Measurements from ENCODE around the gene SEMA5B. TPM values are rescaled to one million over a fixed set of nuclear protein-coding genes. Genes with fewer than 3 reads are reported as not detected.

Gene SEMA5B
- total RNA-seq, 1 donor from 2014 or later = 12.8 TPM

DNA sequence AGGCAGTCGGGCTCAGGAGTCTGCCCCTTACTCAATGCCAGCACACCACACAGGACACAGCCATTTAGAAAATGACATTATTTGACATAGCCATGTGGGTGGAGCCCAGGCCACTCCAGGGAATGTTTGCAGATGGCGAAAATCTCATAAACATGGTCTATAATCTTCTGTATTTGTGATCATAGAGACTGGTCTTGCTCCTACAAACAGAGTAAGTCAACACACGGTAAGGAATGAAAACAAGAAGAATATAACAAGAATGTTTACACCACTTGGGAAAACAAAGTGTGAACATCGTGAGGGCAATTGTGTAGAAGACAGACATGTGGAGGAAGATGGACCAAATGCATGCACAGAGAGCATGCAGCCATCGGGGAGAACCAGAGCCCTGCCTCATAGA is 68.2 kb downstream of the SEMA5B start:
- Mint-ChIP-seq H3K27ac (no peak overlapping the region), H3K9me3 (no peaks in the 10 kb centered on the region), H3K4me3 (no peak overlapping the region), H3K4me1 (ENCODE audit: unreplicated experiment) (peaks cover 18% of the 10 kb centered on the region), H3K27me3 (peaks cover 21% of the 10 kb centered on the region), H3K36me3 (peaks cover 4% of the 10 kb centered on the region)
- TF ChIP-seq, protein P1, sequence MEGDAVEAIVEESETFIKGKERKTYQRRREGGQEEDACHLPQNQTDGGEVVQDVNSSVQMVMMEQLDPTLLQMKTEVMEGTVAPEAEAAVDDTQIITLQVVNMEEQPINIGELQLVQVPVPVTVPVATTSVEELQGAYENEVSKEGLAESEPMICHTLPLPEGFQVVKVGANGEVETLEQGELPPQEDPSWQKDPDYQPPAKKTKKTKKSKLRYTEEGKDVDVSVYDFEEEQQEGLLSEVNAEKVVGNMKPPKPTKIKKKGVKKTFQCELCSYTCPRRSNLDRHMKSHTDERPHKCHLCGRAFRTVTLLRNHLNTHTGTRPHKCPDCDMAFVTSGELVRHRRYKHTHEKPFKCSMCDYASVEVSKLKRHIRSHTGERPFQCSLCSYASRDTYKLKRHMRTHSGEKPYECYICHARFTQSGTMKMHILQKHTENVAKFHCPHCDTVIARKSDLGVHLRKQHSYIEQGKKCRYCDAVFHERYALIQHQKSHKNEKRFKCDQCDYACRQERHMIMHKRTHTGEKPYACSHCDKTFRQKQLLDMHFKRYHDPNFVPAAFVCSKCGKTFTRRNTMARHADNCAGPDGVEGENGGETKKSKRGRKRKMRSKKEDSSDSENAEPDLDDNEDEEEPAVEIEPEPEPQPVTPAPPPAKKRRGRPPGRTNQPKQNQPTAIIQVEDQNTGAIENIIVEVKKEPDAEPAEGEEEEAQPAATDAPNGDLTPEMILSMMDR (conservative IDR thresholded peaks at IDR 0.05) = no peak
- DNase-seq (ENCODE audit: extremely low spot score, unreplicated experiment) = no peak

DNA sequence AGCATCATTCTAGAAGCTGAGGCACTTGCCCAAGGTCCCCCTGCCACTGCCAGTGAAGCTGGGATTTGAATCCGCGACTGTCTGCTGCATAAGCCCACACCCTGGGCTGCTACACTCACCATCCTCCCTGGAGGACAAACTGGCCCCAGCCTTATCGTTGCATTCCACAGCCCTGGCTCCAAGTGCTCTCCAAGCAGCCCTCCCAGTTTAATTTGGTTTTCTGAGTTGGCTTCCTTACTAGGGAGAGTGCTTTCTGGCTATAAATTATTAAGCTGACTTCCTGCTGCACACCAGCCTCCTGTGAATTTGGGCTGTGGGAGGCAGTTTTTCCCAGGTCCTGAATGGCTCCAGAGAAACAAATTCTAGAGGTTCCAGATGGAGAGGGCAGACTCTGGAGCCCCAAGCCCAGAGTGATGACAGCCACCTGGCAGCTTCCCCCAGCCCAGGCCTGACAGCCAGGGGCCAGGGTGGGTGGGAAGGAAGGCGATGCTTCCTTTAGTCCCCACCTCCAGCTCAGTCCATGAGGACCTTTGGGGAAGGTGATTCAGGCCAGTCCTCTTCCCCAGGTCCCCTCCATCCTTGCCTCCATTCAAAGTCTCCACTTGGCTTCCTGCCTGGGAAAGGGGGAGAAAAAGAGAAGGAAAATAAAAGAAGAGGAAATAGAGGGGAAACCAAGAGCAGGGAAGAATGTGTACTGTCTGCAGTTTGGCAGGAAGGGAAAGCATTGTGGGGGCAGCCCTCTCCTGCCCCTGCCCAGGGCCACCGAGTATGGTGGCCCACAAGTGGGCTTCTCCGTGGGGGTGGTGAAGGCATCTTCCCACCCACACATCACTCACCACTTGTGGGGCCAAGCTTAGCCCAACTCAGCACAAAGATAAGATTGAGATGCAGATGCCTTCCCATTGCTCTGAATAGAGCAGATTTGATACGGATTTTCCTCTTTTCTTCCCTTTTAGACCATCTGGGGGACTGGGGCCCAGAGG is 69.6 kb downstream of the SEMA5B start:
- H3K27ac Mint-ChIP-seq = no peak overlapping the region
- peaks cover 18% of the 10 kb centered on the region for H3K4me1 Mint-ChIP-seq (ENCODE audit: unreplicated experiment)
- H3K9me3 Mint-ChIP-seq = no peaks in the 10 kb centered on the region
- H3K27me3 Mint-ChIP-seq = peaks cover 17% of the 10 kb centered on the region
- no peak overlapping the region for H3K4me3 Mint-ChIP-seq
- no peak for DNase-seq (ENCODE audit: extremely low spot score, unreplicated experiment)
- peaks cover 4% of the 10 kb centered on the region for H3K36me3 Mint-ChIP-seq
- TF ChIP-seq, protein P1 (conservative IDR thresholded peaks at IDR 0.05) = no peak

DNA sequence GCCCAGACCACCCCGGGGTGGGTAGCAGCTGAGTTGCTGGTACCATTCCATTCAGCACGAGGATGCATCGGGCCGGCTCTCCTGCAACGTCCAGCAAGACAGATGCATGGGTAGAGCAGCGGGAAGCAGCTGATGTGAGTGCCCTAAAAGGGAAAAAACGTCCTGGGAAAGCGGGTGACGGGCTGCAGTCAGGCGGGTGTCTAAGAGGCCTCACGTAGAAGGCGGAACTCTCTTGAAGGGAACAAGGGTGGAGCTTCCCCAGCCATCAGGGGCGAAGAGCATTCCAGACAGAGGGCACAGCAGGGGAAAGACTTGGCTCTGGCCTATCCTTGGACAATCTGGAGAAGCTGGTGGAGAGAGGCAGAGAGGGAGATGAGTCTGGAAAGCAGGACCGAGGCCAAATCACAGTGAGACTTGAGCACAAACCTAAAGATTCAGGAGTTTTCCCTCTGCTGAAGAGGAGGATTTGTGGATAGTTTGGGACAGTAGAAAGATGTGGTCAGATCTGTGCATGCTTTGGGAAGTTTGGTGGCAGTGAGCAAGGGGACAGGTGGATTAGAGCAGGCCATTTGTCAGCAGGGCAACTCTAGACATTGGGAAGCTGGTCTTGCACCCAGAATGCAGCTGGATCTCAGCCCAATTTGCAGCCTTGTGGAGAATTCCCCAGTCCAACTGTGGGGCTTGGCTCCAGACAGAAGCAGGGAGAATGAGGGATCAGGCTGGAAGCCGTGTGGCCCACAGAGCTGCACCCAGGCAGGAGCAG is 70.7 kb downstream of the SEMA5B start:
- Mint-ChIP-seq H3K4me1 (ENCODE audit: unreplicated experiment) (peaks cover 18% of the 10 kb centered on the region), H3K27ac (no peak overlapping the region), H3K36me3 (peaks cover 4% of the 10 kb centered on the region), H3K9me3 (no peaks in the 10 kb centered on the region), H3K4me3 (no peak overlapping the region), H3K27me3 (peaks cover 8% of the 10 kb centered on the region)
- TF ChIP-seq, protein P1 (conservative IDR thresholded peaks at IDR 0.05) = no peak
- DNase-seq (ENCODE audit: extremely low spot score, unreplicated experiment) = no peak

DNA sequence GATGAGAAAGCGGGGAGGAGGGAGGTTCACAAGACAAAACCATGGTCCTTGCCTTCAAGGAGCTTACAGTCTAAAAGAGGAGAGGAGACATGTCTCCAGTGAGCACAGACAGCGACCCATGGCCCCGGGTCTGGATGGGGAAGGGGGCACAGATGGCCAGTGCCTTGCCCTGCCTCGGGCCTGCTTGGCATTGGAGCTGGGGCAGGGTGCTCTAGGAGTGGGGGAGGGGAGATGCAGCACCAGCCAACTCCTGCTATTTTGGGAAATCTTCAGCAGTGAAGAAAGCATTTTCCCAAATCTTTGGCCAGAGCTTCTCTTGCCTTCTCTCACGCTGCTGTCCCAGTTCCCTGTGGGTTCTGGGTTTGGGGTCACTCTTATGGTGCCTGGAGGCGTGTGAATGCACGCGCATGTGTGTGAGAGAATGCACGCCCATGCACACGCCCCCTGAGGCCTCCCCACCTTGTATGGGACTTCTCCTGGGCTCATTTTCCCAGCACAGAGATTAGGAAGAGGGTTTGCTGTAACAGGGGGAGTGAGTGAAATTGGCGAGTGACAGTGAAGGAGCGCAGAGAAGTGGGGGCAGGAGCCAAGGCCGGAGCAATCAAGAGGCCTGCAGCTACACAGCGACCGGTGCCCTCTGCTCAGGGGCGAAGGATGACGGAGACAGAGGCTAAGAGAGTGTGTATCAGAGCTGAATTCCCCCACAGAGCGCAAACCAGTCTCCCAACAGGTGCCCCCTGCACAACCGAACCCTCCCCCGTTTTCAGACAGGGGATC is 71.5 kb downstream of the SEMA5B start:
- Mint-ChIP-seq H3K9me3 (no peaks in the 10 kb centered on the region), H3K27ac (no peak overlapping the region), H3K36me3 (peaks cover 4% of the 10 kb centered on the region), H3K4me3 (no peak overlapping the region), H3K27me3 (peaks cover 7% of the 10 kb centered on the region), H3K4me1 (ENCODE audit: unreplicated experiment) (peaks cover 18% of the 10 kb centered on the region)
- TF ChIP-seq, protein P1 (conservative IDR thresholded peaks at IDR 0.05) = no peak
- DNase-seq (ENCODE audit: extremely low spot score, unreplicated experiment) = no peak

DNA sequence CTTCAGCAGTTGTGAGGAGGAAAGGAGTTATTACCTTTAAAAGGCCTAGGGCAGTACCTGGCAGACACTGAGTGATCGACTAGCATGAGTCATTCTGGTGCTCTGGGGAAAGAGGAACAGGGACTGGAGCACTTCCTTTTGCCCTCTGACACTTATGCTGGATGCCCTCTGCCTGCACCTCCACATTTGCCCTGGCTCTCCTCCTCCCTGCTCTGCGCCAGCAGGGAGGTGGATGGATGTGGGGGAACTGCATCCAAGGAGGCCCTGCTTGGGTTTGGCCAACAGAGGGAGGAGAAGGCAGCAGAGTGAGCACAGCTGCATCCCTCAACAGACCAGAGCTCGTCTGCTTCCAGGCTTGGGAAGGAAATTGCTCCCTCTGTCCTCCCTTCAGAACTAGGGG is 75.0 kb downstream of the SEMA5B start:
- H3K4me1 Mint-ChIP-seq (ENCODE audit: unreplicated experiment) = peaks cover 15% of the 10 kb centered on the region
- TF ChIP-seq, protein P1 (conservative IDR thresholded peaks at IDR 0.05) = no peak
- H3K4me3 Mint-ChIP-seq = no peak overlapping the region
- H3K27ac Mint-ChIP-seq = no peak overlapping the region
- H3K27me3 Mint-ChIP-seq = no peaks in the 10 kb centered on the region
- no peaks in the 10 kb centered on the region for H3K36me3 Mint-ChIP-seq
- DNase-seq (ENCODE audit: extremely low spot score, unreplicated experiment) = no peak
- no peaks in the 10 kb centered on the region for H3K9me3 Mint-ChIP-seq

Measured in type B pancreatic cell (in vitro differentiated cells).